HG02571 (cell line): Measurements from ENCODE around the gene URM1.

ENCODE experiments used
- ATAC-seq: cut with Tn5 transposase; IDR thresholded peaks from one replicate; pipeline ENCODE4 v1.9.1; 2021; ENCODE audit warnings: mild to moderate bottlenecking, moderate library complexity; ENCODE audit not compliant: unreplicated experiment

Gene URM1

GRCh38 chr9:128424268-128424780 is 53.1 kb downstream of the URM1 start:
- no peak for ATAC-seq

DNA sequence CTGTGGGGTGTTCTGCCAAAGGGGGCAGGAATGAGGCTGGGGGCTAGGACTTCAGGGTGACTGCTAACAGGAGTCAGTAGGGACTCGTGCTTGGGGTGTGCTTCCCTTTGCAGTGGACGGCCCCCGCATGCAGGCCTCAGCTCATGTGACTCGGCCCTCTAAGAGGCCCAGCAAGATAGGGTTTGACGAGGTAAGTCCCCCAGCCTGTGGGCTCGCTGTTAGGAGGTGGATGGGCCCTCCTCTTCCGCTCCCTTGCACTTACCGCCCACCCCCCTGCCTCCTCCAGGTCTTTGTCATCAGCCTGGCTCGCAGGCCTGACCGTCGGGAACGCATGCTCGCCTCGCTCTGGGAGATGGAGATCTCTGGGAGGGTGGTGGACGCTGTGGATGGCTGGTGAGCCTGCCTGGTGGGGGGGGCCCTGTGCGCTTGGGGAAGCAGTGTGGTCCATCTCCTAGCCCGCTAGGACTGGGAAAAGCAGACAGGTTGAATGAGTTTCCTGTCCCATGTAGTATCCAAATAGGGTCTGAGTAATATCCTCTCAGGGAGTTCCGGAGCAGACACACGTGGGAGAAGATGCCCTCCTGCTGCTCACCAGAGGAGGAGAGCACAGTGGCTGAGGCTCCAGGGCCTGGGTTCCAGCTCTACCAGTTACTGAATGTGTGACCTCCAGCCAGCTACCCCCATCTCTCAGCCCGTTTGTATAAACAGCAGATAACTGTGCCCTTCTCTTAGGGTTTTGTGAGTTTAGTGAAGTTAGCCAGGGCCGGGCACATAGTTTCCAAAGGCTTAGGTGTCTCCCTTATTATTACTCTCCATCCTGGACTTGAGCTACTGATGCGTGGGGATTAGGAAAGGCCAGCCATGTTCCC is 57.7 kb downstream of the URM1 start:
- ATAC-seq, result no peak

DNA sequence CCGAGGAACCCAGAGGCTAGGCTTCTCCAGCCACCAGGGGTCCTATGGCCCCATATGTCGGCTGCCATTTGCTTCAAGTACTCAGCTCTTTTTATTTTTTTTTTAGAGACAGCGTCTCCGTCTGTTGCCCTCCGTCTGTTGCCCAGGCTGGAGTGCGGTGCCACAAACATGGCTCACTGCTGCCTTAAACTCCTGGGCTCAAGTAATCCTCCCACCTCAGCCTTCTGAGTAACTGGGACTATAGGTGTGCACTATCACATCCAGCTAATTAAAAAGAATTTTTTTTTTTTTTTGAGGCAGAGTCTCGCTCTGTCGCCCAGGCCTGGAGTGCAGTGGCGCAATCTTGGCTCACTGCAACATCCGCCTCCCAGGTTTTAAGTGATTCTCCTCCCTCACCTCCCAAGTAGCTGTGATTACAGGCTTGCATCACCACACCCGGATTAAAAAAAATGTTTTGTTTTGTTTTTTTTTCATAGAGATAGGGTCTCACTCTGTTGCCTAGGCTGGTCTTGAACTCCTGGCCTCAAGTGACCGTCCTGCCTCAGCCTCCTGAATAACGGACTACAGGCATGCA is 58.4 kb downstream of the URM1 start:
- ATAC-seq, result no peak

DNA sequence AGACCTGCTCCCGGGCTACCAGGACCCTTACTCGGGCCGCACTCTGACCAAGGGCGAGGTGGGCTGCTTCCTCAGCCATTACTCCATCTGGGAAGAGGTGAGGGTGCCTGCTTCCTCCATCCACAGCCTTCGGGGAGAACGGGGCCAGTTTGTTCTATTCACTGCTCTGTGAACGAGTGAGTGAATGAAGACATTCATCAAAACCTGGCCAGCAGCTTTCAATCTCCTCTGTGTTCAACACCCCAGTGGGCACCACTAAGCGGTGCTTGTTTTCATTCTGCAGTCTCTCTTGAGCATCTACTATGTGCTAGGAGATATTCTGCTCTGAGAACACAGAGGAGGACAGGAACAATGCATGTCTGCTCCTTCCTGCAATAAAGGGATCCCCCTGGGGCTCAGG is 60.0 kb downstream of the URM1 start:
- no peak for ATAC-seq

DNA sequence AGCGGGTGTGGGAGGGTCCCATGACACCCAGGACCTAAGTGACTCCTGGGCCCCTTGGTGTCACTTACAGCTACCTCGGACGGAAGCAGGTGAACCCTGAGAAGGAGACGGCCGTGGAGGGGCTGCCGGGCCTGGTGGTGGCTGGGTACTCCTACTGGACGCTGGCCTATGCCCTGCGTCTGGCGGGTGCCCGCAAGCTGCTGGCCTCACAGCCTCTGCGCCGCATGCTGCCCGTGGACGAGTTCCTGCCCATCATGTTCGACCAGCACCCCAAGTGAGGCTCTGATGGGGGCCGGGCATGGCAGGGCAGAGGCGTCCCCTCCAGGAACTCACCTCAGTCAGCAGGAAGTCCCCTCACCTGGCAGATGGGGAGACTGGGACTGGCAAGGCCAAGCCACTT is 63.2 kb downstream of the URM1 start:
- ATAC-seq, result no peak

- ATAC-seq, result no peak
Observed at GRCh38 chr9:128435611-128436010, 64.4 kb downstream of the URM1 start.

- ATAC-seq, result peak; percentile 74
Observed at GRCh38 chr9:128438343-128439109, 67.4 kb downstream of the URM1 start.

- ATAC-seq, result no peak
Observed at GRCh38 chr9:128439273-128439672, 68.1 kb downstream of the URM1 start.
